Osteoblast (primary cell): Measurements from ENCODE around the gene PIK3IP1. TPM values are rescaled to one million over a fixed set of nuclear protein-coding genes. Genes with fewer than 3 reads are reported as not detected.

ENCODE experiments used
- DNase-seq: peaks from one replicate; pipeline ENCODE4 v3.0.0; 2011; ENCODE audit warnings: low spot score, mixed read lengths; ENCODE audit not compliant: insufficient read length; ENCODE audit errors: missing footprints
- H2AFZ ChIP-seq: 2 replicates; pipeline ENCODE4 v1.6.0; 2011; ENCODE audit warnings: mild to moderate bottlenecking, low read length
- H3K27ac ChIP-seq: 2 replicates; pipeline ENCODE4 v1.5.1; 2011; ENCODE audit warnings: mild to moderate bottlenecking, low read depth, low read length, moderate library complexity
- H3K27me3 ChIP-seq: 2 replicates; pipeline ENCODE4 v1.6.0; 2012; ENCODE audit warnings: mild to moderate bottlenecking, control low read depth, inconsistent platforms, low read length, moderate library complexity; ENCODE audit not compliant: insufficient read depth
- H3K36me3 ChIP-seq: 2 replicates; pipeline ENCODE4 v1.5.1; 2011; ENCODE audit warnings: mild to moderate bottlenecking, low read length, control low read depth, moderate library complexity; ENCODE audit not compliant: insufficient read depth
- H3K4me1 ChIP-seq: 2 replicates; pipeline ENCODE4 v1.5.1; 2011; ENCODE audit warnings: mild to moderate bottlenecking, low read length, control low read depth, moderate library complexity; ENCODE audit not compliant: insufficient read depth
- H3K4me2 ChIP-seq: 2 replicates; pipeline ENCODE4 v1.6.0; 2011; ENCODE audit warnings: mild to moderate bottlenecking, low read length; ENCODE audit not compliant: insufficient read depth
- H3K4me3 ChIP-seq: fragments of 200-600 bp; sonication (generic); 3 replicates; pipeline ENCODE4 v1.5.1; 2012; ENCODE audit warnings: mild to moderate bottlenecking, low read length, inconsistent platforms; ENCODE audit not compliant: insufficient read depth
- H3K79me2 ChIP-seq: 2 replicates; pipeline ENCODE4 v1.6.0; 2012; ENCODE audit warnings: mild to moderate bottlenecking, low read length, control low read depth, inconsistent platforms; ENCODE audit not compliant: insufficient read depth
- H3K9me3 ChIP-seq: 2 replicates; pipeline ENCODE4 v1.5.1; 2011; ENCODE audit warnings: low read depth, low read length, control low read depth
- H4K20me1 ChIP-seq: 2 replicates; pipeline ENCODE4 v1.6.0; 2012; ENCODE audit warnings: mild to moderate bottlenecking, low read length, control low read depth; ENCODE audit not compliant: insufficient read depth
- total RNA-seq: library from RNA; depleted of rRNA; stranded (reverse); fragments of >200 nt; gene quantifications from 2 replicates; pipeline ENCODE4 v1.2.3, GENCODE V29; 2012
- TF ChIP-seq, protein P1 (sequence below): IDR thresholded peaks from 2 replicates; pipeline ENCODE4 v1.5.1; 2011; ENCODE audit warnings: mild to moderate bottlenecking, low read depth, low read length, moderate library complexity; ENCODE audit errors: extremely low read depth

The PIK3IP1 gene
- total RNA-seq, 1 donor, result 31.5 TPM

- H3K36me3 ChIP-seq, result peaks cover 26% of the 10 kb centered on the region
- H3K4me1 ChIP-seq, result no peaks in the 10 kb centered on the region
- no peaks in the 10 kb centered on the region for H3K27me3 ChIP-seq
- H2AFZ ChIP-seq, result no peak overlapping the region
- no peaks in the 10 kb centered on the region for H3K79me2 ChIP-seq
- no peak overlapping the region for H3K27ac ChIP-seq
- peaks cover 7% of the 10 kb centered on the region for H4K20me1 ChIP-seq
- TF ChIP-seq, protein P1, sequence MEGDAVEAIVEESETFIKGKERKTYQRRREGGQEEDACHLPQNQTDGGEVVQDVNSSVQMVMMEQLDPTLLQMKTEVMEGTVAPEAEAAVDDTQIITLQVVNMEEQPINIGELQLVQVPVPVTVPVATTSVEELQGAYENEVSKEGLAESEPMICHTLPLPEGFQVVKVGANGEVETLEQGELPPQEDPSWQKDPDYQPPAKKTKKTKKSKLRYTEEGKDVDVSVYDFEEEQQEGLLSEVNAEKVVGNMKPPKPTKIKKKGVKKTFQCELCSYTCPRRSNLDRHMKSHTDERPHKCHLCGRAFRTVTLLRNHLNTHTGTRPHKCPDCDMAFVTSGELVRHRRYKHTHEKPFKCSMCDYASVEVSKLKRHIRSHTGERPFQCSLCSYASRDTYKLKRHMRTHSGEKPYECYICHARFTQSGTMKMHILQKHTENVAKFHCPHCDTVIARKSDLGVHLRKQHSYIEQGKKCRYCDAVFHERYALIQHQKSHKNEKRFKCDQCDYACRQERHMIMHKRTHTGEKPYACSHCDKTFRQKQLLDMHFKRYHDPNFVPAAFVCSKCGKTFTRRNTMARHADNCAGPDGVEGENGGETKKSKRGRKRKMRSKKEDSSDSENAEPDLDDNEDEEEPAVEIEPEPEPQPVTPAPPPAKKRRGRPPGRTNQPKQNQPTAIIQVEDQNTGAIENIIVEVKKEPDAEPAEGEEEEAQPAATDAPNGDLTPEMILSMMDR, result no peak
- DNase-seq, result no peak
- H3K9me3 ChIP-seq, result no peaks in the 10 kb centered on the region
- H3K4me2 ChIP-seq, result no peak overlapping the region
- no peak overlapping the region for H3K4me3 ChIP-seq
These were observed 9.4 kb downstream of the PIK3IP1 start for GRCh38 chr22:31282748-31283468.

DNA sequence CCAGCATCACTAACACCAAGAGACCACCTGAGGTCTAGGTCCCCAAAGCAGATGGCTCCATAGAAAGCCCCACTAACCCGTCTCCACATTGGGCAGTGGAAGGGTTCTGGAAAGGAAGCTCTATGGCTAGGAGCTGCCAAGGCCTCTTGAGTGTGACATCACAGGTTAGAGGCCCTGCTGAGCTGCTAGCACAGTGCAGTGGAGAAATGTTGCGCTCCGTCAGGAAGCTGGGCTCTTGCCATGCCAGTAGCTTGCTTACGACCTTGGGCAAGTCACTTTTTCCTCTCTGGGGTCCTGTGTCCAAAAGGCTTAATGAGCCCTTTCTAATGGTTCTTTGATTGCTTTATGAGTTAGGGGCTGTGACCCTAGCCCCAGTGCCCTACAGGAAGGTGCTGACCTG lies 10.6 kb downstream of the PIK3IP1 start:
- Histone ChIP-seq H3K4me2 (no peak overlapping the region), H3K4me3 (no peak overlapping the region), H3K36me3 (peaks cover 34% of the 10 kb centered on the region), H3K27me3 (no peaks in the 10 kb centered on the region), H3K79me2 (no peaks in the 10 kb centered on the region), H3K4me1 (no peaks in the 10 kb centered on the region), H3K9me3 (no peaks in the 10 kb centered on the region), H4K20me1 (peaks cover 7% of the 10 kb centered on the region), H3K27ac (no peak overlapping the region), H2AFZ (no peak overlapping the region)
- DNase-seq, result no peak
- TF ChIP-seq, protein P1, result no peak

DNA sequence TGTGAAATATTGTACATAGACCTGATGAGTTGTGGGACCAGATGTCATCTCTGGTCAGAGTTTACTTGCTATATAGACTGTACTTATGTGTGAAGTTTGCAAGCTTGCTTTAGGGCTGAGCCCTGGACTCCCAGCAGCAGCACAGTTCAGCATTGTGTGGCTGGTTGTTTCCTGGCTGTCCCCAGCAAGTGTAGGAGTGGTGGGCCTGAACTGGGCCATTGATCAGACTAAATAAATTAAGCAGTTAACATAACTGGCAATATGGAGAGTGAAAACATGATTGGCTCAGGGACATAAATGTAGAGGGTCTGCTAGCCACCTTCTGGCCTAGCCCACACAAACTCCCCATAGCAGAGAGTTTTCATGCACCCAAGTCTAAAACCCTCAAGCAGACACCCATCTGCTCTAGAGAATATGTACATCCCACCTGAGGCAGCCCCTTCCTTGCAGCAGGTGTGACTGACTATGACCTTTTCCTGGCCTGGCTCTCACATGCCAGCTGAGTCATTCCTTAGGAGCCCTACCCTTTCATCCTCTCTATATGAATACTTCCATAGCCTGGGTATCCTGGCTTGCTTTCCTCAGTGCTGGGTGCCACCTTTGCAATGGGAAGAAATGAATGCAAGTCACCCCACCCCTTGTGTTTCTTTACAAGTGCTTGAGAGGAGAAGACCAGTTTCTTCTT lies 12.3 kb downstream of the PIK3IP1 start:
- Histone ChIP-seq H3K27ac (no peak overlapping the region), H4K20me1 (peaks cover 7% of the 10 kb centered on the region), H3K4me2 (no peak overlapping the region), H3K27me3 (no peaks in the 10 kb centered on the region), H3K9me3 (no peaks in the 10 kb centered on the region), H3K36me3 (peaks cover 44% of the 10 kb centered on the region), H2AFZ (no peak overlapping the region), H3K79me2 (no peaks in the 10 kb centered on the region), H3K4me1 (no peaks in the 10 kb centered on the region), H3K4me3 (no peak overlapping the region)
- TF ChIP-seq, protein P1, result no peak
- no peak for DNase-seq

DNA sequence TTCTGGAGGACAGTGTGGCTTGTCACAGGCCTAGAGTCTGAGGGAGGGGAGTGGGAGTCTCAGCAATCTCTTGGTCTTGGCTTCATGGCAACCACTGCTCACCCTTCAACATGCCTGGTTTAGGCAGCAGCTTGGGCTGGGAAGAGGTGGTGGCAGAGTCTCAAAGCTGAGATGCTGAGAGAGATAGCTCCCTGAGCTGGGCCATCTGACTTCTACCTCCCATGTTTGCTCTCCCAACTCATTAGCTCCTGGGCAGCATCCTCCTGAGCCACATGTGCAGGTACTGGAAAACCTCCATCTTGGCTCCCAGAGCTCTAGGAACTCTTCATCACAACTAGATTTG lies 13.0 kb downstream of the PIK3IP1 start:
- Histone ChIP-seq H2AFZ (no peak overlapping the region), H3K36me3 (peaks cover 50% of the 10 kb centered on the region), H3K79me2 (no peaks in the 10 kb centered on the region), H4K20me1 (peaks cover 7% of the 10 kb centered on the region), H3K4me3 (no peak overlapping the region), H3K4me2 (no peak overlapping the region), H3K9me3 (no peaks in the 10 kb centered on the region), H3K4me1 (no peaks in the 10 kb centered on the region), H3K27me3 (no peaks in the 10 kb centered on the region), H3K27ac (no peak overlapping the region)
- TF ChIP-seq, protein P1, result no peak
- no peak for DNase-seq
